ENCODE measurements around the gene ARHGEF17.

- TF ChIP-seq, protein P1, sequence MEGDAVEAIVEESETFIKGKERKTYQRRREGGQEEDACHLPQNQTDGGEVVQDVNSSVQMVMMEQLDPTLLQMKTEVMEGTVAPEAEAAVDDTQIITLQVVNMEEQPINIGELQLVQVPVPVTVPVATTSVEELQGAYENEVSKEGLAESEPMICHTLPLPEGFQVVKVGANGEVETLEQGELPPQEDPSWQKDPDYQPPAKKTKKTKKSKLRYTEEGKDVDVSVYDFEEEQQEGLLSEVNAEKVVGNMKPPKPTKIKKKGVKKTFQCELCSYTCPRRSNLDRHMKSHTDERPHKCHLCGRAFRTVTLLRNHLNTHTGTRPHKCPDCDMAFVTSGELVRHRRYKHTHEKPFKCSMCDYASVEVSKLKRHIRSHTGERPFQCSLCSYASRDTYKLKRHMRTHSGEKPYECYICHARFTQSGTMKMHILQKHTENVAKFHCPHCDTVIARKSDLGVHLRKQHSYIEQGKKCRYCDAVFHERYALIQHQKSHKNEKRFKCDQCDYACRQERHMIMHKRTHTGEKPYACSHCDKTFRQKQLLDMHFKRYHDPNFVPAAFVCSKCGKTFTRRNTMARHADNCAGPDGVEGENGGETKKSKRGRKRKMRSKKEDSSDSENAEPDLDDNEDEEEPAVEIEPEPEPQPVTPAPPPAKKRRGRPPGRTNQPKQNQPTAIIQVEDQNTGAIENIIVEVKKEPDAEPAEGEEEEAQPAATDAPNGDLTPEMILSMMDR (optimal IDR thresholded peaks at IDR 0.05 in 1 of 3, IDR thresholded peaks at IDR 0.05 in 1 of 3, conservative IDR thresholded peaks at IDR 0.05 in 1 of 3; ENCODE audit: extremely low read depth in 1 of 3, insufficient read depth in 2 of 3, low read length in 3 of 3) = no peak
- TF ChIP-seq EZH2 (IDR thresholded peaks at IDR 0.05; ENCODE audit: low read length) = no peak
Measured at GRCh38 chr11:73401217-73401923, 93.3 kb downstream of the ARHGEF17 start.

Measured in keratinocyte (primary cell).